ENCODE results near the gene UAP1L1. TPM values are rescaled to one million over a fixed set of nuclear protein-coding genes. Genes with fewer than 3 reads are reported as not detected.
A peak's percentile ranks its signal among the peaks of the same experiment; 100 is the strongest.

The UAP1L1 gene
- total and polyA plus RNA-seq, 9 of the 15 experiments (the other 6 are each of a cell fraction or from before 2014, with no cell fraction given): 0.20 to 8.6 (median 3.7) TPM

DNA sequence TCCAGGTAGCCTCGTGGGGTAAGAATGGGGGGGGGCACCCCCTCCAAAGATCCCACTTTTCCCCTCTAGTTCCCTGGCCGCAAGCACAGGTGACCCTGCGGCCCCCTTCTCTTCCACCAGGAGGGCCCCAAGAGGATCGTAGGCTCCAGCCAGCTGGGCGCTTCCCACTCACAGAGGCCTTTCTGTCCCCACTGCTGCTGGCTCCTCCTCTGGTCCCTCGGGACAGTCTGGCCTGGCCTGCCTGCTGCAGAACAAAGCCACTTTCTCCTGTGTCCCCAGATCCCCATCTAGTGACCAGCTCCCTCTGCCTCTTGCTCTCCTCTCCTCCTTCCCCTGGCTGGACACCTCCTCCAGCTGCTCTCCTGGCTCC is 6.4 kb upstream of the UAP1L1 start (continued):
- TF ChIP-seq ZBTB11 (CRISPR knock-in tag; IDR thresholded peaks at IDR 0.05) (no peak; a peak in 1 of 6 replicates), RB1 (IDR thresholded peaks at IDR 0.05; ENCODE audit: low read depth) (peak; percentile 21; the same call in 1 of the 2 replicates), DPF2 (IDR thresholded peaks at IDR 0.05) (peak; percentile 33), MAZ (CRISPR knock-in tag; conservative IDR thresholded peaks at IDR 0.05 in 1 of 2, IDR thresholded peaks at IDR 0.05 in 1 of 2) (peak in 1 of 2 experiments; percentile 52; a peak in 1 of 4 replicates), TCF3 (CRISPR knock-in tag; IDR thresholded peaks at IDR 0.05) (0 out of 2 replicates have a peak, but pooled peaks have one; percentile 7), CREB1 (IDR thresholded peaks at IDR 0.05) (no peak), CREB1 (CRISPR knock-in tag; IDR thresholded peaks at IDR 0.05) (peak; percentile 62), KDM2B (CRISPR knock-in tag; IDR thresholded peaks at IDR 0.05) (no peak), KAT7 (CRISPR knock-in tag; IDR thresholded peaks at IDR 0.05; ENCODE audit: borderline replicate concordance) (peak; percentile 83; the same call in 1 of the 2 replicates), PRMT5 (CRISPR knock-in tag; IDR thresholded peaks at IDR 0.05) (no peak)
- TF ChIP-seq, protein P1, sequence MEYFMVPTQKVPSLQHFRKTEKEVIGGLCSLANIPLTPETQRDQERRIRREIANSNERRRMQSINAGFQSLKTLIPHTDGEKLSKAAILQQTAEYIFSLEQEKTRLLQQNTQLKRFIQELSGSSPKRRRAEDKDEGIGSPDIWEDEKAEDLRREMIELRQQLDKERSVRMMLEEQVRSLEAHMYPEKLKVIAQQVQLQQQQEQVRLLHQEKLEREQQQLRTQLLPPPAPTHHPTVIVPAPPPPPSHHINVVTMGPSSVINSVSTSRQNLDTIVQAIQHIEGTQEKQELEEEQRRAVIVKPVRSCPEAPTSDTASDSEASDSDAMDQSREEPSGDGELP (CRISPR knock-in tag; IDR thresholded peaks at IDR 0.05; ENCODE audit: borderline replicate concordance): peak; percentile 95
- TF ChIP-seq, protein P2, sequence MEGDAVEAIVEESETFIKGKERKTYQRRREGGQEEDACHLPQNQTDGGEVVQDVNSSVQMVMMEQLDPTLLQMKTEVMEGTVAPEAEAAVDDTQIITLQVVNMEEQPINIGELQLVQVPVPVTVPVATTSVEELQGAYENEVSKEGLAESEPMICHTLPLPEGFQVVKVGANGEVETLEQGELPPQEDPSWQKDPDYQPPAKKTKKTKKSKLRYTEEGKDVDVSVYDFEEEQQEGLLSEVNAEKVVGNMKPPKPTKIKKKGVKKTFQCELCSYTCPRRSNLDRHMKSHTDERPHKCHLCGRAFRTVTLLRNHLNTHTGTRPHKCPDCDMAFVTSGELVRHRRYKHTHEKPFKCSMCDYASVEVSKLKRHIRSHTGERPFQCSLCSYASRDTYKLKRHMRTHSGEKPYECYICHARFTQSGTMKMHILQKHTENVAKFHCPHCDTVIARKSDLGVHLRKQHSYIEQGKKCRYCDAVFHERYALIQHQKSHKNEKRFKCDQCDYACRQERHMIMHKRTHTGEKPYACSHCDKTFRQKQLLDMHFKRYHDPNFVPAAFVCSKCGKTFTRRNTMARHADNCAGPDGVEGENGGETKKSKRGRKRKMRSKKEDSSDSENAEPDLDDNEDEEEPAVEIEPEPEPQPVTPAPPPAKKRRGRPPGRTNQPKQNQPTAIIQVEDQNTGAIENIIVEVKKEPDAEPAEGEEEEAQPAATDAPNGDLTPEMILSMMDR (IDR thresholded peaks at IDR 0.05 in 2 of 3, conservative IDR thresholded peaks at IDR 0.05 in 1 of 3; ENCODE audit: insufficient read depth in 2 of 3, low read depth in 1 of 3, low read length in 3 of 3): peak in 2 of 3 experiments; percentile 14 to 34; a peak in 2 of 6 replicates
- TF ChIP-seq, protein P3, sequence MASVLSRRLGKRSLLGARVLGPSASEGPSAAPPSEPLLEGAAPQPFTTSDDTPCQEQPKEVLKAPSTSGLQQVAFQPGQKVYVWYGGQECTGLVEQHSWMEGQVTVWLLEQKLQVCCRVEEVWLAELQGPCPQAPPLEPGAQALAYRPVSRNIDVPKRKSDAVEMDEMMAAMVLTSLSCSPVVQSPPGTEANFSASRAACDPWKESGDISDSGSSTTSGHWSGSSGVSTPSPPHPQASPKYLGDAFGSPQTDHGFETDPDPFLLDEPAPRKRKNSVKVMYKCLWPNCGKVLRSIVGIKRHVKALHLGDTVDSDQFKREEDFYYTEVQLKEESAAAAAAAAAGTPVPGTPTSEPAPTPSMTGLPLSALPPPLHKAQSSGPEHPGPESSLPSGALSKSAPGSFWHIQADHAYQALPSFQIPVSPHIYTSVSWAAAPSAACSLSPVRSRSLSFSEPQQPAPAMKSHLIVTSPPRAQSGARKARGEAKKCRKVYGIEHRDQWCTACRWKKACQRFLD (CRISPR knock-in tag; IDR thresholded peaks at IDR 0.05): peak; percentile 82; the same call in 1 of the 2 replicates
- TF ChIP-seq, protein P4, sequence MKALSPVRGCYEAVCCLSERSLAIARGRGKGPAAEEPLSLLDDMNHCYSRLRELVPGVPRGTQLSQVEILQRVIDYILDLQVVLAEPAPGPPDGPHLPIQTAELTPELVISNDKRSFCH (CRISPR knock-in tag; IDR thresholded peaks at IDR 0.05): no peak
- TF ChIP-seq, protein P4 (tag; IDR thresholded peaks at IDR 0.05): peak; percentile 38; the same call in 1 of the 2 replicates

Data from K562 (cell line).